ENCODE measurements around the gene ASCC2.
"Not testable (repeated sequence)": the region's sequence is repeated elsewhere in the genome, so short reads cannot be mapped to it uniquely, and the experiment has no call there.

Gene ASCC2

DNA sequence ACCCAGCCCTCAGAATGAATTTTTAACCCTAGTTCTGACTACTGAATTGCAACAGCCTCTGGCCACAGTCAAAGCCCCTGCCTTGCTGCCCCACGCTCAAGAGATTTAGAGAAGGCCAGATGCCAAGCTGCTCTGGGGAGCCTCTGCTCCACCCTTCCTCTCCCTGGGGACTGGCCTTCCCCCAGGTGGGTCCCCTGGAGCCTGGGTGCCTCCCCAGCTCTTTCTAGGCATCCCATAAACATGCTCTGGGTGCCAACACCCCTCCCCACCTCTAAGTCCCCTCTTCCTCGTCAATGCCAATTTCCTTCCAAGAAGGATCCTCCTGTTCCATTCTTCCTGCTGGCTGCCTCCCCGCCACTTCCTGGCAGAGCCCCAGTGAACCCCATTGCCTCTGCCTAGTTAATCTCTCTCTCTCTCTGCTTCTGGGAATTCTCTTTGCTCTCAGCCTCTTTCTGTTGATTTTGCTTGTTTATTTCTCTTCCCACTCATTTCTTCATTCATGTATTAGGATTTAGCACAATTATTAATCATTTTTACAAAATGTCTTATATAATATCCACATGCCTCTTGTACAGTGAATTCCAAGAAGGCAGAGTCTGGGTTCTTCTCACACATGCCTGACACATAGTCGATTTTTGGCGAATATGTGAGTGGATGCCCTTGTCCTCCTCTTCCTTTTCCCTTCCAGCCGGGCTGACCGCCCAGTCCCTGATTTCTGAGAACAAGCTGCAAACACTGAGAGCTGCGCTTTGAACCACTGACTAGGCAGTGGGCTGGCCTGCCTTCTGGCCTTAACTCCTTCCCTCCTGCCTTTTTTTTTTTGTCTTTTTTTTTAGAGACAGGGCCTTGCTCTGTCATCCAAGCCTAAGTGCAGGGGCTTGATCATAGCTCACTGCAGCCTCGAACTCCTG lies 53.4 kb downstream of the ASCC2 start:
- DNase-seq: no peak

DNA sequence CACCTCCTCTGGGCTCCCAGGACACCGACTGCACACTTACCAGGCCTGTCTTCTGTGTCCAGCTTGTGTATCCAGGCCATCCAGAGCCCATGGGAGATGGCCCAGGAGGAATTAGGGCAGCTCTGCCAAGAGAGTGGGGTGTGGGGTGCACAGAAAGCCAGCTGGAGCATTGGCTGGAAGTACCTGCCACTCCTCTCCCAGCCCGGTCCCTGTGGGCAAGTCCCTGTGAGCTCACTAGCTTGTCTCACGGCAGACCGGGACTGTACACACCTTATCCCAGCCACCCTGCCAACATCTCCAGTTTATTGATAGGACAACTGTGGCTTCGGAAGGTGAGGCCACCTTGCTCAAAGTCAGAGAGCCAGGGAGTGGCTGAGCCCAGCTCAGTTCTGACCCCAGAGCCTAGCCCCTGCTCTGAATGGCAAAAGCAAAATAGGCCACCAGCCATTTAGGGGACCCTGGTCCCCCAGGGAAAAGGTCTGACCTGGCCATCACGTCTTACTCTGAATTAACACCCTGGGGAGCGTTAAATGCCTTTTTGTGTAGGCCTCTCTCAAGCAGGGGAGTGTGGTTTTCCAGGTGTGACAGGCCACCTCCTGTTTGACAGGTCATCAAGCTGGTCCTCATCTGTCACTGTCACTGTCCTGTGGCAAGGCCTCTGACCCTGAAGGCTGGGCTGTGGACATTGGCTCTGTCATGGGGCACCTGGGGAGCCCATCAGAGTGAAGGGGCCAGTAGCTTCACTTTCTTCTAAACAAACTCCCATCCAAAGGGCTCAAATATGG lies 55.8 kb downstream of the ASCC2 start:
- DNase-seq: no peak

DNA sequence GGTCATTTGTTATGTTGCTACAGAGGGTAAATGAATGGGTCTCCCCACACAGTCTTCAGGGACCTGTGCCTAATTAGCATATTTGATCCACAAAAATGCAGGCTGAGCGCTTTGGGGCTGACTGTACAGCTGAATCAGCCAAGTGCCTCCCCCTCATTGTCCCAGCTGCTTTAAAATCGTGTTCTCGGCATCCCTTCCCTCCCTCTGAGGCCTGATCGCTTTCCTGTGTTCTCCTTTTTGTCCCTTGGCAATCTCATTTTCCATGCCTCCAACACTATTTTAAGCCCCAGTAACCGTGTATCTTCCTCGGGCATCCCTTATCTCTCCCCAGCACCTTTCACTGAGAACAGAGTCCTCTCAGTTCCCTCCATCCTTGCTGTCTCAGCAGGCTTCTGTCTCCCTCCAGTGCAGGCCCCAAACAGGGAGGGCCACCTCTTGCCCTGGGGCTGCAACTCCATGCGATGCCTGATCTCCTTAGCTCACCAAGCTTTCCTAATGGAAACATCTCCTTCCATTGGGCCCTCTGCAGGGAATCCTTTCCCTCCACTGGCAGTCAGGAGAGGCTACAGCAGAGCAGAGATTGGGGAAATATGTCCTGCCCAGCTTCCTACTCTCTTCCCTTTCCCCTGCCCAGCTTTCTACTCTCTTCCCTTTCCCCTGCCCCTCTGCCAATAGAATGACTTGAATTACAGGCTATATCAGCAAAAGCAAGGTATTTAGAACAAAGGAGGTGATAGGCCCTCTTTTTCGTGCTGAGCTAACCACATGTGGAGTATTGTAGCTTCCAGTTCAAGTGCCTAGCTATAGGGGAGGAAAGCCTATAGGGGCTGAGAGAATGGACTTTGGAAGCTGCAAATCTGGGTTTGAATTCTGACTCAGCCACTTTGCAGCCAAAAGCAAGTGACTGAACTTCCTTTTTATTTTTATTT lies 57.1 kb downstream of the ASCC2 start:
- no peak for DNase-seq

DNA sequence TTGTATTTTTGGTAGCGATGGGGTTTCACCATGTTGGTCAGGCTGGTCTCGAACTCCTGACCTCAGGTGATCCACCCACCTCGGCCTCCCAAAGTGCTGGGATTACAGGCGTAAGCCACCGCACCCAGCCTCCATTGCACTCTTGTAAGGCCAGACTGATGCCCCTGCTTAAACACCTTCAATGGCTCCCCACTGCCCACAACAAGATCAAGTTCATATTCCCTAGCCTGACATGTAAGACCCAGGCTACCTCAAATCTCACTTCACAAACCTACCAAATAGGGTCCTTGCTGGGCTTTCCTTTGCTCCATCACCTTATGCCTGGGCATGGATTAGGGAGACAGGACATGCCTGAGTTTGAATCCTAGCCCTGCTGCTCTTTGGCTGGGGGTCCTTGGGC lies 57.9 kb downstream of the ASCC2 start:
- DNase-seq: no peak

DNA sequence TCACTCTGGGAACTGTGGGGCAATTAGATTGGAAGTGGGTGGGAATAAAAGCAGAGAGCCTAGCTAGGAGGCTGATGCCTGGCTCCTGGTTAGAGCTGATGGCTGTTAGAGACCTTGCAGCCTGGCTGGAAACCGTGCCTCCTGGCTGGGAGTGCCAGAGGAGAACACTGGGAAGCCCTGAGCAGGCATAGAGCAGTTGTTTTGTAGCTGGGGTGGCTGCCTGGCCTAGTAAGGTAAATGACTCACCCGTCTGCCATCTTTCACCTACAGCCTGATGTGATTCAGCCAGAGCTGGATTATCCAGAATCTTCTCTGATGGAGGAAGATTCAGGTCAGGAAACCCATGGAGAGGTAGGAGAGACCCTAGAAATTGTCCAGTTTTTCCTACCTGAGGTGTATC lies 64.8 kb downstream of the ASCC2 start:
- no peak for DNase-seq

DNA sequence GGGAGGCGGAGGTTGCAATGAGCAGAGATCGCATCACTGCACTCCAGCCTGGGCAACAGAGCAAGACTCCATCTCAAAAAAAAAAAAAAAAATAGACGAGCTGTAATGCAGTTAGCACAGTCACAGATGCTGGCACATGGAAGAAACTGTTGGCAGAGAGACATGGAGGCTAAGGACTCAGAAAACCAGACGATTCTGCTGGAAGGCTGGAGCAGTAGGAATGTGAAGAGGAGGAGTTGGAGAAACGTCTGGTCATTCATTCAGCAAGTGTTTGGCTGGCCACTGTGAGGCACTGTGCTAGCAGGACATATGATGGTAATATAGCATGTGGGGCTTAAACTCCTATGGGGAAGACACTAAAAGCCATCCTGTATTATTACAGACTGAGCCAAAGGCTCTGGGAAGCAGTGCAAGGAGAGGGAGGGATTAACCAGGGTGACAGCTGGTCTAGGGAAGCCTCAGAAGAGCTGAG lies 65.9 kb downstream of the ASCC2 start:
- no peak for DNase-seq

DNA sequence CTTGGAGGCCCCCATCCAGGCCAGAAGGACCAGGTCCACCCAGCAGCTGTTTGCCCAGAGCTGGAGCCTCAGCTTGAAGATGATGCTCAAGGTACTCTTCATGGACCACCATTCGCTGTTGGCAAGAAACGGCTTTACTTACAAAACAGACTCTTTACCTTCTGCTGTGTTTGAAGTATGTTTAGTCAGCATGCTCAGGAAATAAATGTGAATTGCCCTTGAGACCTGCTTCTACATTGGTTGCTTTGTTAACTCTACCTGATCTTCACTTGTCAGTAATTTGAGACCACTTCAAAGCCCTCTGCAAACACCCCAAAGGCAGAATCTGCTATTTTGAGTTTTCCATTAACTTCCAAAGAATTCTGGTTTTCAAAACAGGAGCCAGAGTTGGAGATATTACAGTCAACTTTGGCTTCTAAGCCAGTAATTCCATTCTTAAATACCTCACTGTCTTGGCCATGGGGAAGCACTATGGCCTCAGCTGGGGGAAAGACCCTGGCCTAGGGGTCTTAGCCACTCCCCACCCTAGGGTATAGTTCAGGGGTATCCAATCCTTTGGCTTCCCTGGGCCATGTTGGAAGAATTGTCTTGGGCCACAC lies 68.3 kb downstream of the ASCC2 start:
- no peak for DNase-seq

DNA sequence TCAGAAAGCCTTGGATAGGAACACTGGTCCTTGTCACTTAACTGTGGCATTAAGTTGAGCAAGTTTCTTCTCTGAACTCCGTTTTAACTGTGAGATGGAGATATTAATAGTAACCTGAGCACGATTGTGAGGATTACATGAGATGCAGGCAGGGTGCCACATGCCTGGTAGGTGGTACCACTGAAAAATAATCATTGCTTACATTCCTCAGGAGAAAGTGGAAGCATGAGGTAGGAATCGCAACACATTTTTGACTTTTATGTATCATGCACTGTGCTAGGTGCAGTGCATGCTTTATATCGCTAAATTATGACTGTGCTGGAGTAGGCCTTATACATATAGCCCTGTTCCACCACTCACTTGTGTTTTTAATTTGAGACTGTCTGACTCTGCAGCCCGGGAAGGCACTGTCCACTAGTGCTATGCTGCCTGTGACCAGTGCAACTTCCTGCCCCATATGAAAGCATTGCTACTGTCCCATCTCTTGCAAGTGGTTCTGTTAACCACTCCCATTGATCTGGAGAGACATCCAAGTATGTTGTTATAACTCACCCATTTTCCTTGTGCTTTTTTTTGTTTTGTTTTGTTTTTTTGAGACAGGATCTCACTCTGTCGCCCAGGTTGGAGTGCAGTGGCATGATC lies 69.9 kb downstream of the ASCC2 start:
- DNase-seq: no peak

DNA sequence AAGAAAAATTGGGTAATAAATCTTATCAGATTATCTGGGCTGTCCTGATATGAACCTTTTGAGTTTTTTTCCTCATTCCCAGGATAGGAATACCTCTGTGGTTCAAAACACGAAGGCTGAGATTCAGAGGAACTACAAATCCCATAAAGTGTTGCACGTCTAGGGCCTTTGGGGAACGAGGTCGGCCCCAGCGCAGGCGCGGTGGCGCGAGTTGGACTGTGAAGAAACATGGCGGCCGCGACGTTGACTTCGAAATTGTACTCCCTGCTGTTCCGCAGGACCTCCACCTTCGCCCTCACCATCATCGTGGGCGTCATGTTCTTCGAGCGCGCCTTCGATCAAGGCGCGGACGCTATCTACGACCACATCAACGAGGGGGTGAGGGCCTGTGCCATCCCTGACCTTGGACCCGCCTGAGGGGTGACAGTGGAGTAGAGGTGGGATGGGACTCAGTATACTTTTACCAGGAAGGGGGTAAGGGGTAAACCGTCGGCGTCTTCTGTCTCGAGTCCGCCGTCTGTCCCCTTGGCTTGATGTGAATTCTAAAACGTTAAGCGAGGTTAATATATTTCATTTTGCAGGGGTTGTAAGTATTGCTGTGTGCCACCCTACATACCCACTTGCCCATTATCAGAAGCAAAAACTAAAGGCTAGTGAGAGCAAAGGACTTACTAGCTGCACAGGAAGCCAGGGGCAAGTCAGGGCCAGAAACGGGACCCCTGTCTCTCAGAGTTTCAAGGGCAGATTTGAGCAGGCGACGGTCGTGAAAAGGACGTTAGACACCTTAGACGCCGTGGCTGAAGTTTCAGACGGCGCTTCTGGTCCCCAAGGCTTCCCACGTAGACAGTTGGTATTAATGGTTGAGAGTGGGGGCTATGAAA lies 70.7 kb downstream of the ASCC2 start, which contains the start of gene UQCR10:
Gene UQCR10 (plus strand): TSS at position 199 of the 881 bp plus-strand sequence. CDS start 30 bp downstream, at position 229.
- peak; percentile 95 for DNase-seq

DNA sequence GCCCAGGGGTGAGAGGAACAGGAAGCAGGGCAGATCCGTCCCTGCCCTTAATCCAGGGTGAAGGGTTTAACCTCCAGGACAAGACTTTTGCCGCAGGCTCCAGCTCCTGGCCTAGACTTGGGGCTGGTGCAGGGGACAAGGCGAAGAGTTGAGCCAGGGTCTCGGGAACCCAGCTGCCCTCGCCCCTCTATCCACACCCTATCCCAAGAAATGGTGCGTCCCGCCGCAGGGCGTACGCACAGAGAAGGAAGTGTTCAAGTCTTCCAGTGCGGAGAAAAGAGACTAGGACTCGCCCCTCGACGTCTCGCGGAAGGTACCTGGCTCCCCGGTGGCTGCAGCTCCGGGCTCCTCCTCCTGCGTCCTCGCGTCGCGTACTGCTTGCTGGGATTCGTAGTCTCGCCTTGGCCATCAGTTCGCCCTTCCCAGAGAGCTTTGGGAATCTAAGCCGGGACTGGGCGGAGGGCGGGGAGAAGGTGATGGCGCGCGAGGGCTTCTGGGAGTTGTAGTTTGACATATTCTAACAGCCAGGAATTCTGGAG lies 71.4 kb downstream of the ASCC2 start, which contains the start of gene ZMAT5:
Gene ZMAT5 (minus strand): TSS at position 376 of the 539 bp plus-strand sequence. CDS start 18,463 bp downstream, outside the sequence.
- DNase-seq: peak; percentile 95

DNA sequence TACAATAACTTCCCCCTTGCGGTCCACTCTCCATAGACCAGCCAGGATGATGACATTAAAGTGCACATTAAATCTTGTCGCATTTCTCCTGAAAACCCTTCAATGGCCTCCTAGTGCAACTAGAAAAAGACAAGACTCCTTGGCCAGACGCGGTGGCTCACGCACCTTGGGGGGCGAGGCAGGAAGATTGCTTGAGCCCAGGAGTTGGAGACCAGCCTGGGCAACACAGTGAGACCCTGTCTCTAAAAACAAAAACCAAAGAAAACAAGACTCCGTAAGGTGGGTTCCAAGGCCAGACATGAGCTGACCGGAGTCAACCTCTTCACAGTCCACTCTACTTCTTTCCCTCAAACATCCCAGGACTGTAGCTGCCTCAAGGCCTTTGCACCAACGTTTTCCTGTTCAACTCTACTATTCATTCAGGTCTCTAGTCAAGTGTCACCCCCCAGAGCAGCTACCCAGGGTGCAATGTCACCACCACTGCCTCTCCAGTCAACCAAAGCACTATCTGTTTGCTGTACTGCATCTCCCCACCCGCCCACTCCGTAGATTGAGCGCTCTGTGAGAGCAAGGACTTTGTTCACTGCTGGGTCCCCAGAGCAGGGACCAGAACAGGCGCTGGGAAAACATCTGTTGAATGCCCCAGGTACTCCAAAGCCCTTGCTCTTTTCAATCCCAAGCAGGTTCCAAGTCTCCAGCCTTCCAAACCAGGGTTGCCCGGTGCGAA lies 72.0 kb downstream of the ASCC2 start:
- DNase-seq: no peak

DNA sequence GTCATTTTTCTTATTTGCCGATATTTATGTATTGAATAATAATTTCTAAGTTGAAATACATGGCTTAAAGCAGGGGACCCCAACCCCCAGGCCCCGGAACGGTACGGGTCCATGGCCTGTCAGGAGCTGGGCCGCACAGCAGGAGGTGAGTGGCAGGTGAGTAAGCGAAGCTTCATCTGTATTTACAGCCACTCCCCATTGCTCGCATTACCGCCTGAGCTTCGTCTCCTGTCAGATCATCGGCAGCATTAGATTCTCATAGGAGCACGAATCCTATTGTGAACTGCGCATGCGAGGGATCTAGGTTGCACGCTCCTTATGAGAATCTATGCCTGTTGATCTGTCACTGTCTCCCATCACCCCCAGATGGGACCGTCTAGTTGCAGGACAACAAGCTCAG lies 75.8 kb downstream of the ASCC2 start:
- DNase-seq: no peak

DNA sequence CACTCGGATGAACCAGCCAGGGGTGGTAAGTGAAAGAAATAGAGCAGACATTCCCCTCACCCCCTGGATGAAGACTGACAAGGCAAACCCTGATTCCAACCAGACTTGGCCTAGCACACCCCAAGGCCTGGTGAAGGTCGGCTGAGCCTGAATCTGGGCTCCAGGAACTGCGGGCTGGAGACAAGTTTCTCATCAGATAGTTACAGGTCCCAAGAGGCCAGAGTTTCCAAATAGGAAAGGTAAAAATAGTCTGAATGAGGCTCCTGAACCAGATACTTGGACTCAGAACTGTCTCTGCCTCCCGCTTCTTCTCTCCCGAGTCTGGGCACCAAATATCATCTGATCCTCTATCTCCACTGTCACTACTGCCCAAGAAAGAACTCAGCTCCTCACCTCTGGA lies 79.1 kb downstream of the ASCC2 start:
- DNase-seq: no peak

DNA sequence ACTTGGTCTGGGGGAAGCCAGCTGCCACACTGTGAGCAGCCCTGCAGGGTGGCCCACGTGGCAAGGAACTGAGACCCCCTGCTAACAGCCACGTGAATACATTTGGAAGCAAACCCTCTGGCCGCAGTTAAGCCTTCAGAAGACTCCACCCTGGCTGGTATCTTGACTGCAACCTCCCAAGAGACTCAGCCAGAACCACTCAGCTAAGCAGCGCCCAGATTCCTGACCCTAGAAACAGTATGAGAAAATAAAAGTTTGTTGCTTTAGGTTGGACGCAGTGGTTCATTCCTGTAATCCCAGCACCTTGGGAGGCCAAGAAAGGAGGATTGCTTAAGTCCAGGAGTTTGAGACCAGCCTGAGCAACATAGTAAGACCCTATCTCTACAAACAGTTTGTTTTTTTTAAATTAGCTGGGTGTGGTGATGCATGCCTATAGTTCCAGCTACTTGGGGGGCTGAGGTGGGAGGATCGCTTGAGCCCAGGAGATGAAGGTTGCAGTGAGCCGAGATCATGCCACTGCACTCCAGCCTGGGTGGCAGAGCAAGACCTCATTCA lies 79.9 kb downstream of the ASCC2 start:
- no peak for DNase-seq

DNA sequence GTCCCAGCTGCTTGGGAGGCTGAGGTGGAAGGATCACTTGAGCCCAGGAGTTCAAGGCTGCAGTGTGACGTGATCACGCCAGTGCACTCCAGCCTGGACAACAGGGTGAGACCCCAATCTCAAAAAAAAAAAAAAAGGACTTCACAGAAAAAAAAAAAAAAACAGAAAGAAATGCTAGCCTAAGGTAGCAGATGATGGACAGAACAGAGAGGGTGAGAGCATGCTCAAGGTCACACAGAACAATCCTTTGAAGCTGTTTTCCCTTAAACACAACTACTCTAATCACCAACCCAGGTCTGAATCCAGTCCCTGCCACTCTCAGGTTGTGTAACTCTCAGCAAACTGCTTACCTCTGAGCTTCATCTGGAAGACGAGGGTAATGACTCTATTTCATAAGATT lies 81.0 kb downstream of the ASCC2 start:
- DNase-seq: no peak

DNA sequence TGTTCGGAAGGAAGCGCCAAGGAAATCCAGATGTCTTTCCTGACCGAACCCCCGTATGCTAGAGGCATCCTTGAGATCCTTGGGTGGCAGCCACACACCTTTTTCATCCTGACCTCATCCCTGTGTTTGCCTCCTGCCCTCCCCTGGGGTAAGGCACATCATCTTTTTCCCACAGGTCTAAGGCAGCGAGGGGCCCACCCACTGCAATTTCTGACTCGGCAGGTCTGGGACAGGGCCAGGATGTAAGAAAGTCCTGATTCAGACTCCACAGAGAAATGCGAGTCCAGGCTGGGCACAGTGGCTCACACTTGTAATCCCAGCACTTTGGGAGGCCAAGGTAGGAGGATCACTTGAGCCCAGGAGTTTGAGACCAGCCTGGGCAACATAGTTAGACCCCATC lies 81.7 kb downstream of the ASCC2 start:
- DNase-seq: no peak

DNA sequence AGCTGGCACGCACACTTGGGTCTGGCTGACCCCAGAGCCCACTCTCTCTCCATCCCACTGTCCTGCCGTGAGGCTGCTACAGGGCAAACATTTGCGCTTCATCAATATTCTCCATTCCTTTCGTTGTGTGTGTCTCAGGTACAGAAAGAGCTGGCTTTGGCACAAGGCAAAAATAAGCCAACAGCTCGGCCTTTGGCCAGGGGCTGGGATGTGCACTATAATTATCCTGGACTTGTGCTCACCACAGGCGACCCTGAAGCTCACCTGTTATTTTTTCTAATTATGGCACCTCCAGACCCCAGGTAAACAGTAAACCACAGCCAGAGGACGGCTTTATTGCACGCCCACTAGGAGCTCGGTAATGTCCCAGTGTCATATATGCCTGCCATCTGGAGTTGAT lies 82.2 kb downstream of the ASCC2 start:
- DNase-seq: no peak

DNA sequence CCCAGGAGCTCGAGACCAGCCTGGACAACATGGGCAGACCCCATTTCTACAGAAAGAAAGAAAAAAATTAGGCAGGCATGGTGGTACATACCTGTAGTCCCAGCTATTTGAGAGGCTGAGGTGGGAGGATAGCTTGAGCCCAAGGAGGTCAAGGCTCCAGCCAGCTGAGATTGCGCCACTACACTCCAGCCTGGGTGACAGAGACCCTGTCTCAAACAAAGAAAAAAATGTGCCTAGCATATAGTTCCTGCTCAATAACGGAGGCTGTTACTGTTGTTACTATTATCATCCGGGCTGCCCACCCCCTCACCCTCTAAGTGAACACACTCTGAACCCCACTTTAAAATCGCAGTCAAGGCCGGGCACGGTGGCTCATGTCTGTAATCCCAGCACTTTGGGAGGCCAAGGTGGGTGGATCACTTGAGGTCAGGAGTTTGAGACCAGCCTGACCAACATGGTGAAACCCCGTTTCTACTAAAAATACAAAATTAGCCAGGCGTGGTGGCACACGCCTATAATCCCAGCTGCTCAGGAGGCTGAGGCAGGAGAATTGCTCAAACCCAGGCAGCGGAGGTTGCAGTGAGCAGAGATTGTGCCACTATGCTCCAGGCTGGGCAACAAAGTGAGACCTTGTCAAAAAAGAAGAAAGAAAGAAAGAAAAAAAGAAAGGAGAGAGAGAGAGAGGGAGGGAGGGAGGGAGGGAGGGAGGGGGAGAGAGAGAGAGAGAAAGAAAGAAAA lies 83.2 kb downstream of the ASCC2 start:
- DNase-seq: not testable (repeated sequence)
